HepG2 (cell line): ENCODE measurements around the gene TSPAN31. TPM values are rescaled to one million over a fixed set of nuclear protein-coding genes. Genes with fewer than 3 reads are reported as not detected.

Experiments
- ARID5B ChIP-seq: IDR thresholded peaks from 2 replicates; pipeline ENCODE4 v1.4.0; 2020; ENCODE audit warnings: mild to moderate bottlenecking, missing genetic modification reagents
- HMGA1 ChIP-seq: sonication (generic); formaldehyde crosslinking; conservative IDR thresholded peaks from 2 replicates; pipeline ENCODE4 v1.4.0; 2020; ENCODE audit warnings: missing genetic modification reagents
- NCOA2 ChIP-seq: sonication (generic); formaldehyde crosslinking; IDR thresholded peaks from 2 replicates; pipeline ENCODE4 v1.8.0; 2022; ENCODE audit warnings: inconsistent platforms
- NKX3-1 ChIP-seq: sonication (generic); formaldehyde crosslinking; IDR thresholded peaks from 2 replicates; pipeline ENCODE4 v1.5.0; 2020; ENCODE audit warnings: missing genetic modification reagents
- SAFB2 ChIP-seq: sonication (generic); formaldehyde crosslinking; IDR thresholded peaks from 2 replicates; pipeline ENCODE4 v1.5.1; 2020; ENCODE audit warnings: missing genetic modification reagents, low read depth, mild to moderate bottlenecking, borderline replicate concordance
- ZNF101 ChIP-seq: sonication (generic); formaldehyde crosslinking; IDR thresholded peaks from 2 replicates; pipeline ENCODE4 v1.4.0; 2020; ENCODE audit warnings: mild to moderate bottlenecking, low read depth, missing genetic modification reagents, borderline replicate concordance
- ZNF180 ChIP-seq: sonication (generic); formaldehyde crosslinking; IDR thresholded peaks from 2 replicates; pipeline ENCODE4 v1.4.0; 2020; ENCODE audit warnings: low read depth, missing genetic modification reagents, borderline replicate concordance
- ZNF441 ChIP-seq: sonication (generic); formaldehyde crosslinking; IDR thresholded peaks from 2 replicates; pipeline ENCODE4 v1.7.0; 2021; ENCODE audit warnings: missing genetic modification reagents, borderline replicate concordance
- ZNF749 ChIP-seq: sonication (generic); formaldehyde crosslinking; IDR thresholded peaks from 2 replicates; pipeline ENCODE4 v1.8.0; 2022; ENCODE audit warnings: mild to moderate bottlenecking, missing genetic modification reagents, moderate library complexity, borderline replicate concordance
- ZNF768 ChIP-seq: sonication (generic); formaldehyde crosslinking; IDR thresholded peaks from 2 replicates; pipeline ENCODE4 v1.4.0; 2020; ENCODE audit warnings: missing genetic modification reagents
- ZNF777 ChIP-seq: sonication (generic); formaldehyde crosslinking; IDR thresholded peaks from 2 replicates; pipeline ENCODE4 v1.4.0; 2020; ENCODE audit warnings: missing genetic modification reagents
- ZSCAN9 ChIP-seq: IDR thresholded peaks from 2 replicates; pipeline ENCODE4 v1.6.1; 2016; ENCODE audit warnings: borderline replicate concordance
- polyA plus RNA-seq, 8 experiments: library from polyadenylated mRNA; depleted of rRNA in 3 of 8; stranded (reverse) in 7 of 8; unstranded in 1 of 8; fragments of >200 nt; fragmentation: Illumina TruSeq in 4 of 8; extraction: Trizol in 4 of 8; gene quantifications; 2 replicates each; pipeline versions ENCODE4 v1.2.1 to v1.2.3, GENCODE V29; 2011 to 2016; ENCODE audit warnings: low read depth in 4 of 8, missing spikeins in 1 of 8, mixed read lengths in 1 of 8; ENCODE audit not compliant: insufficient read depth in 1 of 8
- total RNA-seq, 5 experiments: library from RNA; depleted of rRNA; stranded (reverse); fragments of >200 nt; fragmentation: Illumina TruSeq; extraction: Trizol; gene quantifications; 2 replicates each; pipeline ENCODE4 v1.2.3, GENCODE V29; 2016; ENCODE audit warnings: low read depth in 1 of 5
- TF ChIP-seq, protein P1 (sequence below): sonication (generic); formaldehyde crosslinking; IDR thresholded peaks from 2 replicates; pipeline ENCODE4 v1.4.0; 2020; ENCODE audit warnings: missing genetic modification reagents, borderline replicate concordance
- TF ChIP-seq, protein P2 (sequence below): sonication (generic); formaldehyde crosslinking; IDR thresholded peaks from 2 replicates; pipeline ENCODE4 v1.4.0; 2020; ENCODE audit warnings: mild to moderate bottlenecking, missing genetic modification reagents
- TF ChIP-seq, protein P3 (sequence below): sonication (generic); formaldehyde crosslinking; IDR thresholded peaks from 2 replicates; pipeline ENCODE4 v1.4.0; 2020; ENCODE audit warnings: missing genetic modification reagents
- TF ChIP-seq, protein P4 (sequence below): sonication (generic); formaldehyde crosslinking; IDR thresholded peaks from 2 replicates; pipeline ENCODE4 v1.4.0; 2020; ENCODE audit warnings: missing genetic modification reagents
- TF ChIP-seq, protein P5 (sequence below): sonication (generic); formaldehyde crosslinking; IDR thresholded peaks from 2 replicates; pipeline ENCODE4 v1.4.0; 2020; ENCODE audit warnings: missing genetic modification reagents

The TSPAN31 gene
- total and polyA plus RNA-seq, 2 of the 13 experiments (the other 11 are each of a cell fraction or from before 2014, with no cell fraction given) = 10.4 to 24.6 TPM

DNA sequence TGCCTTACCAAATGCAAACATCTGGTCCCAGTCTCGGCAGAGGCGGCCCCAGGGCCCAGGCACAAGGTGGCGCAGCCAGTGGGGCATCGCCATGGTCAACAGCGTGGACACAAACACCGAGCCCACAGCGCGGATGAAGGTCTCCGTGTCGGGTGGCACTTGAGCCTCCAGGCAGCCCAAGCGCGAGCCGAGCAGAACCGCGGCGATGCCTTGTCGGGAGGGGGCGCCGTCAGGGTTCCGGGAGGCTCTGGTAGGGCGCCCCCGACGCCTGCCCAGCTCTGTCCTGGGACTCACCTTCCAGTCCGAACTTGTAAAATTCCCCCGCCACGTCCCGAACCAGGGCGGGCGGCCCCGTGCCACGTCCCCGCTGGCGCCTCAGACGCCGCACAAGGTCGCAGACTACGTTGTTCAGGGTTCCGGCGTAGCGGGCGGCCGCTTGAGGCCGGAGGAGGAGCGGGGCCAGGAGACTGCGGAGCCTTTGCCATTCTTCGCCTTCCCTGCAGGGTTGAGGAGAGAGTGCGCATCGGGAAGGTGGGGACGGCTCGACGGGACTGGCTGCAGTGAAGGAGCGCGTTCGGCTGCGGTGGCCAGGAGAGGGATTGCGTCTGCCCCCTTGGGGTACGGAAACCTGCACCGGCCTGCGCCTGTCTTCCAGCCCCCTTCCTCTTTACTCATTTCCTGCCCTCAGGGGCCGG is 20.3 kb downstream of the TSPAN31 start (continued):
- TF ChIP-seq, protein P1, sequence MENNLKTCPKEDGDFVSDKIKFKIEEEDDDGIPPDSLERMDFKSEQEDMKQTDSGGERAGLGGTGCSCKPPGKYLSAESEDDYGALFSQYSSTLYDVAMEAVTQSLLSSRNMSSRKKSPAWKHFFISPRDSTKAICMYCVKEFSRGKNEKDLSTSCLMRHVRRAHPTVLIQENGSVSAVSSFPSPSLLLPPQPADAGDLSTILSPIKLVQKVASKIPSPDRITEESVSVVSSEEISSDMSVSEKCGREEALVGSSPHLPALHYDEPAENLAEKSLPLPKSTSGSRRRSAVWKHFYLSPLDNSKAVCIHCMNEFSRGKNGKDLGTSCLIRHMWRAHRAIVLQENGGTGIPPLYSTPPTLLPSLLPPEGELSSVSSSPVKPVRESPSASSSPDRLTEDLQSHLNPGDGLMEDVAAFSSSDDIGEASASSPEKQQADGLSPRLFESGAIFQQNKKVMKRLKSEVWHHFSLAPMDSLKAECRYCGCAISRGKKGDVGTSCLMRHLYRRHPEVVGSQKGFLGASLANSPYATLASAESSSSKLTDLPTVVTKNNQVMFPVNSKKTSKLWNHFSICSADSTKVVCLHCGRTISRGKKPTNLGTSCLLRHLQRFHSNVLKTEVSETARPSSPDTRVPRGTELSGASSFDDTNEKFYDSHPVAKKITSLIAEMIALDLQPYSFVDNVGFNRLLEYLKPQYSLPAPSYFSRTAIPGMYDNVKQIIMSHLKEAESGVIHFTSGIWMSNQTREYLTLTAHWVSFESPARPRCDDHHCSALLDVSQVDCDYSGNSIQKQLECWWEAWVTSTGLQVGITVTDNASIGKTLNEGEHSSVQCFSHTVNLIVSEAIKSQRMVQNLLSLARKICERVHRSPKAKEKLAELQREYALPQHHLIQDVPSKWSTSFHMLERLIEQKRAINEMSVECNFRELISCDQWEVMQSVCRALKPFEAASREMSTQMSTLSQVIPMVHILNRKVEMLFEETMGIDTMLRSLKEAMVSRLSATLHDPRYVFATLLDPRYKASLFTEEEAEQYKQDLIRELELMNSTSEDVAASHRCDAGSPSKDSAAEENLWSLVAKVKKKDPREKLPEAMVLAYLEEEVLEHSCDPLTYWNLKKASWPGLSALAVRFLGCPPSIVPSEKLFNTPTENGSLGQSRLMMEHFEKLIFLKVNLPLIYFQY (CRISPR knock-in tag) = no peak
- TF ChIP-seq ARID5B (CRISPR knock-in tag) (no peak), NKX3-1 (CRISPR knock-in tag) (no peak), HMGA1 (CRISPR knock-in tag) (no peak), ZSCAN9 (peak; percentile 19; the same call in 1 of the 2 replicates), ZNF749 (CRISPR knock-in tag) (no peak), ZNF768 (CRISPR knock-in tag) (peak; percentile 48; the same call in 1 of the 2 replicates), ZNF777 (peak; percentile 98), NCOA2 (CRISPR knock-in tag) (no peak), ZNF180 (no peak), SAFB2 (CRISPR knock-in tag) (no peak), ZNF441 (CRISPR knock-in tag) (peak; percentile 96), ZNF101 (CRISPR knock-in tag) (no peak)
- TF ChIP-seq, protein P2, sequence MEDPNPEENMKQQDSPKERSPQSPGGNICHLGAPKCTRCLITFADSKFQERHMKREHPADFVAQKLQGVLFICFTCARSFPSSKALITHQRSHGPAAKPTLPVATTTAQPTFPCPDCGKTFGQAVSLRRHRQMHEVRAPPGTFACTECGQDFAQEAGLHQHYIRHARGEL (CRISPR knock-in tag) = no peak; the same call in 1 of the 2 replicates
- TF ChIP-seq, protein P3, sequence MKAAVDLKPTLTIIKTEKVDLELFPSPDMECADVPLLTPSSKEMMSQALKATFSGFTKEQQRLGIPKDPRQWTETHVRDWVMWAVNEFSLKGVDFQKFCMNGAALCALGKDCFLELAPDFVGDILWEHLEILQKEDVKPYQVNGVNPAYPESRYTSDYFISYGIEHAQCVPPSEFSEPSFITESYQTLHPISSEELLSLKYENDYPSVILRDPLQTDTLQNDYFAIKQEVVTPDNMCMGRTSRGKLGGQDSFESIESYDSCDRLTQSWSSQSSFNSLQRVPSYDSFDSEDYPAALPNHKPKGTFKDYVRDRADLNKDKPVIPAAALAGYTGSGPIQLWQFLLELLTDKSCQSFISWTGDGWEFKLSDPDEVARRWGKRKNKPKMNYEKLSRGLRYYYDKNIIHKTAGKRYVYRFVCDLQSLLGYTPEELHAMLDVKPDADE (CRISPR knock-in tag) = 0 out of 2 replicates have a peak, but pooled peaks have one; percentile 19
- TF ChIP-seq, protein P4, sequence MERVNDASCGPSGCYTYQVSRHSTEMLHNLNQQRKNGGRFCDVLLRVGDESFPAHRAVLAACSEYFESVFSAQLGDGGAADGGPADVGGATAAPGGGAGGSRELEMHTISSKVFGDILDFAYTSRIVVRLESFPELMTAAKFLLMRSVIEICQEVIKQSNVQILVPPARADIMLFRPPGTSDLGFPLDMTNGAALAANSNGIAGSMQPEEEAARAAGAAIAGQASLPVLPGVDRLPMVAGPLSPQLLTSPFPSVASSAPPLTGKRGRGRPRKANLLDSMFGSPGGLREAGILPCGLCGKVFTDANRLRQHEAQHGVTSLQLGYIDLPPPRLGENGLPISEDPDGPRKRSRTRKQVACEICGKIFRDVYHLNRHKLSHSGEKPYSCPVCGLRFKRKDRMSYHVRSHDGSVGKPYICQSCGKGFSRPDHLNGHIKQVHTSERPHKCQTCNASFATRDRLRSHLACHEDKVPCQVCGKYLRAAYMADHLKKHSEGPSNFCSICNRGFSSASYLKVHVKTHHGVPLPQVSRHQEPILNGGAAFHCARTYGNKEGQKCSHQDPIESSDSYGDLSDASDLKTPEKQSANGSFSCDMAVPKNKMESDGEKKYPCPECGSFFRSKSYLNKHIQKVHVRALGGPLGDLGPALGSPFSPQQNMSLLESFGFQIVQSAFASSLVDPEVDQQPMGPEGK = peak; percentile 45; the same call in 1 of the 2 replicates
- TF ChIP-seq, protein P5, sequence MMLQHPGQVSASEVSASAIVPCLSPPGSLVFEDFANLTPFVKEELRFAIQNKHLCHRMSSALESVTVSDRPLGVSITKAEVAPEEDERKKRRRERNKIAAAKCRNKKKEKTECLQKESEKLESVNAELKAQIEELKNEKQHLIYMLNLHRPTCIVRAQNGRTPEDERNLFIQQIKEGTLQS (CRISPR knock-in tag) = no peak
